ENCODE results near the gene HADH.

DNA sequence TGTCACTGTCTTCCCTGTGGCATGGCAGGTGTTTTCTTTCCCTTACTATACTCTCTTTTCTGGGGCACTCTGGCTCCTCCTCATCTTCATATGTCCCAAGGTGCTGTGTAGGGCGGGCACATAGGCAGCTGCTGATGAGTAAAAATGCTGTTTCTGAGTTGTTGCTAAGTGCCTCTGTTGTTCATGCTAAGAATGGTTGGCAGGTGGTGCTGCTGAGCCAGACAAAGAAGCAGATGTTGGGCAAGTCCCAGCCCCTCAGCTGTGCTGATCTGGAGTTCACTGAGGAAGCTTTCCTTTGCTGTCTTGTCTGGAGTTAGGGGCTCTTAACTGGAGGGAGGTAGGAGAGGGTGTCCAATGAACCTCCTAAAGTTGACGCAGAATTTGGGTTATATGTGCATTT is 40.6 kb downstream of the HADH start:
- no peak for TF ChIP-seq EZH2 (IDR thresholded peaks at IDR 0.05; ENCODE audit: insufficient read depth, low read length)
- TF ChIP-seq, protein P1, sequence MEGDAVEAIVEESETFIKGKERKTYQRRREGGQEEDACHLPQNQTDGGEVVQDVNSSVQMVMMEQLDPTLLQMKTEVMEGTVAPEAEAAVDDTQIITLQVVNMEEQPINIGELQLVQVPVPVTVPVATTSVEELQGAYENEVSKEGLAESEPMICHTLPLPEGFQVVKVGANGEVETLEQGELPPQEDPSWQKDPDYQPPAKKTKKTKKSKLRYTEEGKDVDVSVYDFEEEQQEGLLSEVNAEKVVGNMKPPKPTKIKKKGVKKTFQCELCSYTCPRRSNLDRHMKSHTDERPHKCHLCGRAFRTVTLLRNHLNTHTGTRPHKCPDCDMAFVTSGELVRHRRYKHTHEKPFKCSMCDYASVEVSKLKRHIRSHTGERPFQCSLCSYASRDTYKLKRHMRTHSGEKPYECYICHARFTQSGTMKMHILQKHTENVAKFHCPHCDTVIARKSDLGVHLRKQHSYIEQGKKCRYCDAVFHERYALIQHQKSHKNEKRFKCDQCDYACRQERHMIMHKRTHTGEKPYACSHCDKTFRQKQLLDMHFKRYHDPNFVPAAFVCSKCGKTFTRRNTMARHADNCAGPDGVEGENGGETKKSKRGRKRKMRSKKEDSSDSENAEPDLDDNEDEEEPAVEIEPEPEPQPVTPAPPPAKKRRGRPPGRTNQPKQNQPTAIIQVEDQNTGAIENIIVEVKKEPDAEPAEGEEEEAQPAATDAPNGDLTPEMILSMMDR (IDR thresholded peaks at IDR 0.05; ENCODE audit: insufficient read depth, low read depth, low read length), result peak; percentile 54

All from astrocyte (in vitro differentiated cells and primary cell).